ENCODE measurements around the gene TPRG1L.

The TPRG1L gene

DNA sequence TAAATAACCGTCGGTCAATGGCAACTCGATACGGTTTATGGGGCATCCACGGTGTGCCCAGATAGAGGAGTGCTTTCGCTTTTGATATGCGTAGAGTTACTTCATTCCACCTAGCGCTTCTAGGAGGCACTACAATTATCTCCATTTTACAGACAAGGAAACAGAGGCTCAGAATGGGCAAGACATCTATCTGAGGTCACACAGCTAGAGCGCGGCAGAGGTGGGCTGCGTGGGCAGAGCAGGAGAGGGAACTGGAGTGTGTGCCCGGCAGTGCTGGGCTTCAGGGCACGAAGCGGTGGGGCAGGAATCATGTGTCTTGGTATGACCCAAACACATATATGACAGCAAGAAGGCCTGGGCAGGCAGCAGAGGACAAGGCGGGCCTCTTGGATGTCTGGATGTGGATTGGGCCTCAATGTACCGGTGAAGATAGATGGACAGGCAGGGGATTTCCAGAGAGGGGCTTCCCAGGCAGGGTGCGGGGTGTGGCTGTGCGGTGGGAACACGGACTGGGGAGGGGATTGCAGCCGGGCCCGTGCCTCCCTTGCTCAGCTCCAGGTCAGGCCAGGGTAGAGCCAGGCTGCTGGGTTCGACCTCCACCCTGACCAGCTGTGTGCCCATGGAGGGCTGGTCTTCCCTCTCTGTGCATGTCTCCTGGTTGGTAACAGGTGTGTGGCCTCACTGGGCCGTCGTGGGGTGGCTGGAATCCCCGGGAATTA is 48.7 kb downstream of the TPRG1L start:
- no peaks in the 10 kb centered on the region for H3K27me3 ChIP-seq (replicated peaks; ENCODE audit: insufficient read depth, low read length)
- peak overlapping the region; percentile 64 for H3K4me3 ChIP-seq (ENCODE audit: low read length)
- H3K79me2 ChIP-seq (ENCODE audit: low read length): peaks cover 27% of the 10 kb centered on the region
- TF ChIP-seq EZH2phosphoT487 (IDR thresholded peaks at IDR 0.05; ENCODE audit: low read length) (no peak), EZH2 (optimal IDR thresholded peaks at IDR 0.05; ENCODE audit: low read depth, low read length) (no peak)
- TF ChIP-seq, protein P1, sequence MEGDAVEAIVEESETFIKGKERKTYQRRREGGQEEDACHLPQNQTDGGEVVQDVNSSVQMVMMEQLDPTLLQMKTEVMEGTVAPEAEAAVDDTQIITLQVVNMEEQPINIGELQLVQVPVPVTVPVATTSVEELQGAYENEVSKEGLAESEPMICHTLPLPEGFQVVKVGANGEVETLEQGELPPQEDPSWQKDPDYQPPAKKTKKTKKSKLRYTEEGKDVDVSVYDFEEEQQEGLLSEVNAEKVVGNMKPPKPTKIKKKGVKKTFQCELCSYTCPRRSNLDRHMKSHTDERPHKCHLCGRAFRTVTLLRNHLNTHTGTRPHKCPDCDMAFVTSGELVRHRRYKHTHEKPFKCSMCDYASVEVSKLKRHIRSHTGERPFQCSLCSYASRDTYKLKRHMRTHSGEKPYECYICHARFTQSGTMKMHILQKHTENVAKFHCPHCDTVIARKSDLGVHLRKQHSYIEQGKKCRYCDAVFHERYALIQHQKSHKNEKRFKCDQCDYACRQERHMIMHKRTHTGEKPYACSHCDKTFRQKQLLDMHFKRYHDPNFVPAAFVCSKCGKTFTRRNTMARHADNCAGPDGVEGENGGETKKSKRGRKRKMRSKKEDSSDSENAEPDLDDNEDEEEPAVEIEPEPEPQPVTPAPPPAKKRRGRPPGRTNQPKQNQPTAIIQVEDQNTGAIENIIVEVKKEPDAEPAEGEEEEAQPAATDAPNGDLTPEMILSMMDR (IDR thresholded peaks at IDR 0.05; ENCODE audit: low read length): peak; percentile 39
- H3K4me2 ChIP-seq (ENCODE audit: low read depth, low read length): peak overlapping the region; percentile 79
- H3K4me1 ChIP-seq (ENCODE audit: low read length): no peaks in the 10 kb centered on the region; the same call in 1 of the 2 replicates
- no peaks in the 10 kb centered on the region for H3K36me3 ChIP-seq (replicated peaks; ENCODE audit: insufficient read depth, low read length)
- H2AFZ ChIP-seq (ENCODE audit: low read length): peak overlapping the region; percentile 87
- peak overlapping the region; percentile 47; the same call in 1 of the 2 replicates for H3K9ac ChIP-seq (ENCODE audit: low read length)
- no peaks in the 10 kb centered on the region for H3K9me2 ChIP-seq (replicated peaks; ENCODE audit: insufficient read depth, low read length)
- peak; percentile 83 for DNase-seq
- H3K9me3 ChIP-seq (replicated peaks; ENCODE audit: insufficient read depth, low read length): no peaks in the 10 kb centered on the region
- H3F3A ChIP-seq (ENCODE audit: insufficient read depth, low read length): no peaks in the 10 kb centered on the region
- peak overlapping the region; percentile 48; the same call in 1 of the 2 replicates for H3K27ac ChIP-seq (ENCODE audit: low read length)
- no peaks in the 10 kb centered on the region for H4K20me1 ChIP-seq (ENCODE audit: insufficient read depth, low read length)

DNA sequence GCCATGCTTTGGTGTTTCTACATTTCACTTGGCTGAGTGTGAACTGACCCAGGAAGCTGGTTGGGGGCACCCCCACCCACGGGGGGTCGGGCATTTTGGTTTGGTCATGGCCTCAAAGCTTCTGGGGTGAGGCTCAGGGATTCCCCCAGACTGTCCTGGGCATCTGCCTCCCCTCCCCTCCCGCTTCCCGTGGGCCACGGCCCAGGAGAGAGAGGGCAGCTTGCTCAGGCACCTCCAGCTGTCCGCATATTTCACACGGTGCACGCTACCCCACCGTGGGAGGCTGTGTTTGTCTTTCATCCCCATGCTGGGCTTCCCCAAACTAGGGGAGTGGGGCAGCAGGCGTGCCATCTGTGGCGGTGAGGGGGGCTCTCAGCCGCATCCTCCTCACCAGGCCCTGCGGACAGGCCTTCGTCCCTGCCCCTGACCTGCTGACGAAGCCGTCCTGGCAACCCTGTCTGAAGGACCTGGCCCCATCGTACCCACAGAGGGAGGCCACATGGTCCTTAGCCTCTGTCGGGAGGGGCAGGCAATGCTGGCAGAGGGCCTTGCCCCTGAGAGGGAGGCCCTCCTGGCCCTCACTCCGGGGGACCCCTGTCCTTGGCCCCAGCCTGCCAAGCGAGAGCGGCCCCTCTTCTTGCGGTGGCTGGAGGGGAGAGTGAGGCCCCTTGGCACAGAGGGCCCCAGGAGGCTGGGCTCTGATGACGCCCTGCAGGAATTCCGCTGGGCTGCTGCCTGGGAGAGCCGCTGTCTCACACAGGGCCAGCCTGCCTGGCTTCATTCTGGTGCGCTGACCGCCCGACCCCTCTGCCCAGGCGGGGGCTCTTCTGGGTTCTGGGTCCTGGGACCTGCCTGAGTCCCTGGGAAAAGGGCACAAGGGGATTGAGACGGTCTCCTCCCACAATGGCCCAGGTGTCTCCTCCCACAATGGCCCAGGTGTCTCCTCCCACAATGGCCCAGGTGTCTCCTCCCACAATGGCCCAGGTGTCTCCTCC is 49.6 kb downstream of the TPRG1L start:
- Histone ChIP-seq H3K27ac (ENCODE audit: low read length) (no peak overlapping the region), H3K36me3 (replicated peaks; ENCODE audit: insufficient read depth, low read length) (no peaks in the 10 kb centered on the region), H2AFZ (ENCODE audit: low read length) (0 out of 2 replicates have a peak overlapping the region, but pooled peaks have one; percentile 87), H3K4me3 (ENCODE audit: low read length) (no peak overlapping the region), H3K4me1 (ENCODE audit: low read length) (no peaks in the 10 kb centered on the region; the same call in 1 of the 2 replicates), H3K79me2 (ENCODE audit: low read length) (peaks cover 27% of the 10 kb centered on the region), H3F3A (ENCODE audit: insufficient read depth, low read length) (no peaks in the 10 kb centered on the region), H3K9me2 (replicated peaks; ENCODE audit: insufficient read depth, low read length) (no peaks in the 10 kb centered on the region), H3K27me3 (replicated peaks; ENCODE audit: insufficient read depth, low read length) (no peaks in the 10 kb centered on the region), H3K4me2 (ENCODE audit: low read depth, low read length) (no peak overlapping the region), H3K9ac (ENCODE audit: low read length) (no peak overlapping the region), H4K20me1 (ENCODE audit: insufficient read depth, low read length) (no peaks in the 10 kb centered on the region), H3K9me3 (replicated peaks; ENCODE audit: insufficient read depth, low read length) (no peaks in the 10 kb centered on the region)
- TF ChIP-seq EZH2 (optimal IDR thresholded peaks at IDR 0.05; ENCODE audit: low read depth, low read length): no peak
- TF ChIP-seq, protein P1 (IDR thresholded peaks at IDR 0.05; ENCODE audit: low read length): no peak
- TF ChIP-seq EZH2phosphoT487 (IDR thresholded peaks at IDR 0.05; ENCODE audit: low read length): no peak
- no peak for DNase-seq

DNA sequence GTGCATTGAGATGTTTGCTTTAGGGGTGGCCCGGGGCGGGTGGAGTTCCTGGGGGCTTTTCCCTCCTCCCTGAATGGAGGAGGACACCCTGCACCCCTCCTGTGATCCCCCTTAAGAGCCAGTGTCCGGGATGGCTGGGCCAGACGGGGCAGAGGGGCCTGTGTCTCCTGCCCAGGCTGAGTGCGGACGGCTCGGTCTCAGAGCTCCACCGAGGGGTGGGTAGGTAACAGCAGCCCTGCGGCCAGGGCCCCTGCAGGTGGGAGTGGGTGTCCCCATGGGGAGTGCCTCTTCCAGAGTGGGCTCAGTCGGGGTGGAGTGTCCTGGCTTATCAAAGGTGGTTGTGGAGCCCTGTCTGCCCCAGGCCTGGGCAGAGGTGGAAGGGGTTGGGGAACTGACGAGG is 50.6 kb downstream of the TPRG1L start:
- Histone ChIP-seq H3K4me1 (ENCODE audit: low read length) (no peaks in the 10 kb centered on the region; the same call in 1 of the 2 replicates), H3K4me3 (ENCODE audit: low read length) (no peak overlapping the region), H3K27ac (ENCODE audit: low read length) (no peak overlapping the region), H3K79me2 (ENCODE audit: low read length) (peaks cover 27% of the 10 kb centered on the region), H3K27me3 (replicated peaks; ENCODE audit: insufficient read depth, low read length) (no peaks in the 10 kb centered on the region), H3K36me3 (replicated peaks; ENCODE audit: insufficient read depth, low read length) (no peaks in the 10 kb centered on the region), H3K9me3 (replicated peaks; ENCODE audit: insufficient read depth, low read length) (no peaks in the 10 kb centered on the region), H3K4me2 (ENCODE audit: low read depth, low read length) (no peak overlapping the region), H3K9me2 (replicated peaks; ENCODE audit: insufficient read depth, low read length) (no peaks in the 10 kb centered on the region), H4K20me1 (ENCODE audit: insufficient read depth, low read length) (no peaks in the 10 kb centered on the region), H3F3A (ENCODE audit: insufficient read depth, low read length) (no peaks in the 10 kb centered on the region), H2AFZ (ENCODE audit: low read length) (no peak overlapping the region), H3K9ac (ENCODE audit: low read length) (no peak overlapping the region)
- TF ChIP-seq EZH2 (optimal IDR thresholded peaks at IDR 0.05; ENCODE audit: low read depth, low read length) (no peak), EZH2phosphoT487 (IDR thresholded peaks at IDR 0.05; ENCODE audit: low read length) (no peak)
- TF ChIP-seq, protein P1 (IDR thresholded peaks at IDR 0.05; ENCODE audit: low read length): no peak
- no peak for DNase-seq

All from MM.1S (cell line).